ENCODE data around the gene WDR43. TPM values are rescaled to one million over a fixed set of nuclear protein-coding genes. Genes with fewer than 3 reads are reported as not detected.

WDR43 gene
- total RNA-seq, 1 experiment from 2014 or later = 86.5 TPM

DNA sequence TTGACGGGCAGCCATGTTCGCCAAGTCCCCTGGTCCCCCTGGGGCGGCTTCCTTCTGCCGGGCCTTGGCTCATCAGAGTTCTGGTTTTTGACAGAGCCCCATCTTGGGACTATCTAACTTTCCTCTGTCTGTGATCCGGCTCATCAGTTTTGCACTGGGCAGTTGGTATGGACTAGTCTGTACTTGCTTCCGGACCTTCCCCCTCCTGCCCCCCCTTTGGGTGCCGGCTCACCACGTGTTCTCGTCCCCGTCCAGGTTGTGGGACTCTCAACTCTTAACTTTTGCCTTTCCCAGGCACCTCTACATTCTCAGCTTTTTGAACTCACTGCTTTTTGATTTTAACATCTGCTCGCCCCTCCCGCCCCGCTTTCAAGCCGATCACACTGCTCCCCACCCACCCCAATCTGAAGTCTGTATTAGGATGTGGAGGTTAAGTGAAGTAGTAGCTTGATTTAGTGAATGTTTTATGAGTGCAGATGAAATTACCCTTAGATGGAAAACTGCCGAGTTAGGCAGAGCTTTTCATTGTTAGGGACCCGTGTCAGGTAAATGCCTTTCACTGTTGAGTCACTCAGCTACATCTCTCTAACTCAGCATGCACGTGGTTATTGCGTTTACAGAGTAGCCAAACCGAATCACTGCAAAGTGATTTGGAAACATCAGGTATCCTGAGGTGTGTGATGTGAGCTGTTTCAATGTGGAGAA, 874 bp downstream of the WDR43 start:
- Histone ChIP-seq H3K36me3 (ENCODE audit: control insufficient read depth, insufficient read depth, low read length) (peaks cover 7% of the 10 kb centered on the region; the same call in 1 of the 2 replicates), H3K27ac (ENCODE audit: low read length) (peak overlapping the region; percentile 92), H3K9me3 (ENCODE audit: control insufficient read depth, insufficient read depth, low read depth, low read length) (no peaks in the 10 kb centered on the region), H3K4me3 (ENCODE audit: low read depth in 2 of 2, low read length in 2 of 2) (peak overlapping the region; percentile 90 to 97), H3K4me1 (ENCODE audit: control insufficient read depth, insufficient read depth, low read length) (peaks cover 38% of the 10 kb centered on the region), H3K27me3 (ENCODE audit: control insufficient read depth, insufficient read depth, low read length) (no peaks in the 10 kb centered on the region)
- ChIA-PET CTCF (no interaction called here), POLR2A (interaction anchor here (0.6 kb wide), 1 partner anchor 934 kb away, joined by 3 read pairs; no protein-coding TSS in a partner anchor)
- intact Hi-C loops (cut with micrococcal nuclease; ENCODE audit: unreplicated experiment) (no loop called here), in situ Hi-C loops (cut with HindIII; ENCODE audit: low pct_unique_long_range_greater_than_20kb, low sequenced_read_pairs) (no loop called here)
- DNase-seq (ENCODE audit: low read depth, low spot score) = no peak
- TF ChIP-seq SIN3A (IDR thresholded peaks at IDR 0.05; ENCODE audit: borderline replicate concordance, insufficient read depth, low read depth, low read length) (no peak), POLR2AphosphoS5 (IDR thresholded peaks at IDR 0.05; ENCODE audit: low read depth, low read length) (no peak), TCF7L2 (IDR thresholded peaks at IDR 0.05; ENCODE audit: low read depth, low read length) (no peak)
- TF ChIP-seq, protein P1, sequence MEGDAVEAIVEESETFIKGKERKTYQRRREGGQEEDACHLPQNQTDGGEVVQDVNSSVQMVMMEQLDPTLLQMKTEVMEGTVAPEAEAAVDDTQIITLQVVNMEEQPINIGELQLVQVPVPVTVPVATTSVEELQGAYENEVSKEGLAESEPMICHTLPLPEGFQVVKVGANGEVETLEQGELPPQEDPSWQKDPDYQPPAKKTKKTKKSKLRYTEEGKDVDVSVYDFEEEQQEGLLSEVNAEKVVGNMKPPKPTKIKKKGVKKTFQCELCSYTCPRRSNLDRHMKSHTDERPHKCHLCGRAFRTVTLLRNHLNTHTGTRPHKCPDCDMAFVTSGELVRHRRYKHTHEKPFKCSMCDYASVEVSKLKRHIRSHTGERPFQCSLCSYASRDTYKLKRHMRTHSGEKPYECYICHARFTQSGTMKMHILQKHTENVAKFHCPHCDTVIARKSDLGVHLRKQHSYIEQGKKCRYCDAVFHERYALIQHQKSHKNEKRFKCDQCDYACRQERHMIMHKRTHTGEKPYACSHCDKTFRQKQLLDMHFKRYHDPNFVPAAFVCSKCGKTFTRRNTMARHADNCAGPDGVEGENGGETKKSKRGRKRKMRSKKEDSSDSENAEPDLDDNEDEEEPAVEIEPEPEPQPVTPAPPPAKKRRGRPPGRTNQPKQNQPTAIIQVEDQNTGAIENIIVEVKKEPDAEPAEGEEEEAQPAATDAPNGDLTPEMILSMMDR (IDR thresholded peaks at IDR 0.05) = no peak
- TF ChIP-seq, protein P2, sequence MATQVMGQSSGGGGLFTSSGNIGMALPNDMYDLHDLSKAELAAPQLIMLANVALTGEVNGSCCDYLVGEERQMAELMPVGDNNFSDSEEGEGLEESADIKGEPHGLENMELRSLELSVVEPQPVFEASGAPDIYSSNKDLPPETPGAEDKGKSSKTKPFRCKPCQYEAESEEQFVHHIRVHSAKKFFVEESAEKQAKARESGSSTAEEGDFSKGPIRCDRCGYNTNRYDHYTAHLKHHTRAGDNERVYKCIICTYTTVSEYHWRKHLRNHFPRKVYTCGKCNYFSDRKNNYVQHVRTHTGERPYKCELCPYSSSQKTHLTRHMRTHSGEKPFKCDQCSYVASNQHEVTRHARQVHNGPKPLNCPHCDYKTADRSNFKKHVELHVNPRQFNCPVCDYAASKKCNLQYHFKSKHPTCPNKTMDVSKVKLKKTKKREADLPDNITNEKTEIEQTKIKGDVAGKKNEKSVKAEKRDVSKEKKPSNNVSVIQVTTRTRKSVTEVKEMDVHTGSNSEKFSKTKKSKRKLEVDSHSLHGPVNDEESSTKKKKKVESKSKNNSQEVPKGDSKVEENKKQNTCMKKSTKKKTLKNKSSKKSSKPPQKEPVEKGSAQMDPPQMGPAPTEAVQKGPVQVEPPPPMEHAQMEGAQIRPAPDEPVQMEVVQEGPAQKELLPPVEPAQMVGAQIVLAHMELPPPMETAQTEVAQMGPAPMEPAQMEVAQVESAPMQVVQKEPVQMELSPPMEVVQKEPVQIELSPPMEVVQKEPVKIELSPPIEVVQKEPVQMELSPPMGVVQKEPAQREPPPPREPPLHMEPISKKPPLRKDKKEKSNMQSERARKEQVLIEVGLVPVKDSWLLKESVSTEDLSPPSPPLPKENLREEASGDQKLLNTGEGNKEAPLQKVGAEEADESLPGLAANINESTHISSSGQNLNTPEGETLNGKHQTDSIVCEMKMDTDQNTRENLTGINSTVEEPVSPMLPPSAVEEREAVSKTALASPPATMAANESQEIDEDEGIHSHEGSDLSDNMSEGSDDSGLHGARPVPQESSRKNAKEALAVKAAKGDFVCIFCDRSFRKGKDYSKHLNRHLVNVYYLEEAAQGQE (IDR thresholded peaks at IDR 0.05; ENCODE audit: insufficient read depth in 1 of 2, low read depth in 2 of 2, low read length in 1 of 2) = no peak
- ATAC-seq = peak; percentile 57
- no TSS peak for BruUV-seq (replicated peaks)

DNA sequence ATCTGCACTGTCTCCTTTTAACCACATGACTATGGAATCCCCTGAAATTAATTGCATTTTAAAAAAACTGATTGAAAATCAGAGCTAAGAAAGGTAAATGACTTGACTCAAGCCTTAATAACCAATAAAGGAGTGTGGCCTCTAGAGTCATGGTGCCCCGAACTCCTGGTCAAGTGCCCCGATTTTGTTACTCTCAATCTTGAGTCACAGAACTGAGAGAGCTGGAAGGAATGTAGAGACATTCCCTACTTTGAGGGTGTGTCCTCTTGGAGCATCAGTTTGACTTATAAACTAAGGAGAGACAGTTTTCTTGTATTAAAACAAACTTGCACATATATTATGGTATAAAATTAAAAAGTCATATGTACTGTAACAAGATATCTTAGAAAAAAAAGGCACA, 2.4 kb downstream of the WDR43 start:
- H3K4me1 ChIP-seq (ENCODE audit: control insufficient read depth, insufficient read depth, low read length) = peaks cover 40% of the 10 kb centered on the region
- no peaks in the 10 kb centered on the region for H3K9me3 ChIP-seq (ENCODE audit: control insufficient read depth, insufficient read depth, low read depth, low read length)
- H3K27me3 ChIP-seq (ENCODE audit: control insufficient read depth, insufficient read depth, low read length) = no peaks in the 10 kb centered on the region
- DNase-seq (ENCODE audit: low read depth, low spot score) = no peak
- TF ChIP-seq SIN3A (IDR thresholded peaks at IDR 0.05; ENCODE audit: borderline replicate concordance, insufficient read depth, low read depth, low read length) (no peak), POLR2AphosphoS5 (IDR thresholded peaks at IDR 0.05; ENCODE audit: low read depth, low read length) (no peak), TCF7L2 (IDR thresholded peaks at IDR 0.05; ENCODE audit: low read depth, low read length) (no peak)
- TF ChIP-seq, protein P1 (IDR thresholded peaks at IDR 0.05) = no peak
- TF ChIP-seq, protein P2 (IDR thresholded peaks at IDR 0.05; ENCODE audit: insufficient read depth in 1 of 2, low read depth in 2 of 2, low read length in 1 of 2) = no peak
- CTCF ChIA-PET = no interaction called here
- in situ Hi-C loops (cut with HindIII; ENCODE audit: low pct_unique_long_range_greater_than_20kb, low sequenced_read_pairs) (no loop called here), intact Hi-C loops (cut with micrococcal nuclease; ENCODE audit: unreplicated experiment) (no loop called here)
- no peak overlapping the region for H3K27ac ChIP-seq (ENCODE audit: low read length)
- POLR2A ChIA-PET = interaction anchor here (0.6 kb wide), 1 partner anchor 265 kb away, joined by 3 read pairs; no protein-coding TSS in a partner anchor
- H3K4me3 ChIP-seq (ENCODE audit: low read depth in 2 of 2, low read length in 2 of 2) = peak overlapping the region; percentile 90 to 97
- no TSS peak for BruUV-seq (replicated peaks)
- no peak for ATAC-seq
- H3K36me3 ChIP-seq (ENCODE audit: control insufficient read depth, insufficient read depth, low read length) = peaks cover 7% of the 10 kb centered on the region
